GM21619 (cell line): ENCODE data around the gene MTX2.
A peak's percentile ranks its signal among the peaks of the same experiment; 100 is the strongest.

ENCODE experiments used
- ATAC-seq: cut with Tn5 transposase; IDR thresholded peaks from one replicate; pipeline ENCODE4 v1.9.1; 2021; ENCODE audit not compliant: unreplicated experiment

Gene MTX2

DNA sequence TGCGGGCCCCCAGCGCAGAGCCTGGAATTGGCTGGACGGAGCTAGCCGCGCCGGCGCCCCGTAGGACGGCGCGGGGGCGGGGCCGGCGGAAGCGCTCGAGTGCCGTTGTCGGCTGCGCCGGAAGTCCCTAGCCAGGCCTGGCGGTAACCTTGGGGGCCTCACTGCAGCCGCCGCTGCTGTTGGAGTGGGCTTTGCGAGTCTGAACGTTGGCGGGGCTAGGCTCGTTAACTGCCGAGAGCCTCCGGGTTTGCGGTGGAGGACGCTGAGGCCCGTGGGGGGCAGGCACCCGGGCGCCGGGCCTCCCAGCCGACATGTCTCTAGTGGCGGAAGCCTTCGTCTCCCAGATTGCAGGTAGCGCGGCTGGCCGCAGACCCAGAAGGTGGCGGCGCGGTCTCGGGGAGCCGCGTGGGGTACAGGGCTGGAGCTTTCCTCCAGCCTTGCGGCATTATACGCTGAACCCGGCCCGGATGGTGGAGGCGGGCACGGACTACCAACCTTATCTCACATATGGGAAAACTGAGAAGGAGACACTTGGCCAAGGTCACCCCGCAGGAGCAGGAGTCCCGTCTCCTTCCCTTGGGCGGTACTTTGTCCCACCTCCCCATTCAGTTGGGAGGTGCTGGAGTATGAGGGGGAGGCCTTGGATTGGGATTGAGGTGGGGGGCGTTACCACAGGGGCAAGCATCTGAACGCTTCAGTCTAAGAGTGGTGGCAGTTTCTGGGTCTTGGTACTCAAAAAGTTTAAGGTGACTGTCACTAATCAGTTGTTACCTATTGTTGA is at the start of gene MTX2:
MTX2 (plus strand) TSS at position 124 of the 781 bp plus-strand sequence; CDS start at position 312, 188 bp downstream.
- peak; percentile 98 for ATAC-seq

DNA sequence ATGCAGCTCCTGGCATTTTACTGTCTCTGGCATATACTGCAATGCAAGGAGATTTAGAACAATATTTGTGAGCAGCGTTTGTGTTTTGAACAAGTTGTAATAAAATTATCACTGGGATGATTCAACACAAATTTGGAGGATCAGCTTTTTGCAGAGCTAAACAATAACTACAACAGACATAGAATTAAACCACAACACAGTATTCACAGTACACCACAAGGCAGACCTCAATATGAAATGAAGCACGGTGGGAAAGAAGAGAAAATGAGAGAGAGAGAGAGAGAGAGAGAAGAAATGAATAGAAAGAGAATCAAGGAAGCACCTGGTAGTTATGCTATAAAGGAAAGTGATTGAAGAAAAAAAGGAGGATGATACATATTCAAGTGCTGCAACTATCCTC is 41.4 kb upstream of the MTX2 start:
- no peak for ATAC-seq

DNA sequence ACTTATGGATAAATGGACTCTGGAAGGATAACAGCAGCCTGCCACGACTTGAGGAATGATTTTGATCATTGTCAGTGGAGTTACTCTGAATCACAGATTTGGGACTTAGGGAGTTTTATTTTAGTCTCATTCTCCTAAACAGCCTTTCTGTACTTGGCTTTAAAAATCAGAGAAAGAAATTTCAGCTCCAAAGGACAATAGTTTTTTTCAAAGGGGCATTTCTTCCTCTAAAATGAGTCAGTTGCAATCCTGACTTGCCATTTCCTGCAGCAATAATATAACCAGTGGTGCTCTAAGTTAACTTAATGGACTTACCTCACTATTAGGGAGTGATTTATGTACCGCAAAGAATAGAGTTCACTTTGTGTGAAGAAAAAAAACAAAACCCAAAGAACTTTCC is 35.1 kb upstream of the MTX2 start:
- ATAC-seq: no peak

DNA sequence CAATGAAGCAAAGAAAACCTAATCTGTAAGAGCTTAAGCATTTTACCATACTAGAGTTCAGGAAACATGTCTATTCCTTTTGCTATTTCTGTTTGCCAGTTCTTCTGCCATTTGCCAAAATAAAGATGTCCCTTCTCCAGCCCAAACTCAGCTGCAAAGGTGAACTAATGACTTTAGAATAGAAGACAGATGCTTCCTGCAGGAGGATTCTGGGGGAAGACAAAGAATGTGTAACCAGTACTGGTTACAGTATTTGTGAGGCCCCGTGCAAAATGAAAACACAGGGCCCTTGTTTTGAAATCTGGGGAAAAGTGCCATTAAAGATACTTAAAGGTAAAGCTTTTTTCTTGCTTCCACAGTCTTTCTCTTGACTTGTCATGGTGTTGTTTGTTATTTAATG is 34.3 kb upstream of the MTX2 start:
- ATAC-seq: no peak

DNA sequence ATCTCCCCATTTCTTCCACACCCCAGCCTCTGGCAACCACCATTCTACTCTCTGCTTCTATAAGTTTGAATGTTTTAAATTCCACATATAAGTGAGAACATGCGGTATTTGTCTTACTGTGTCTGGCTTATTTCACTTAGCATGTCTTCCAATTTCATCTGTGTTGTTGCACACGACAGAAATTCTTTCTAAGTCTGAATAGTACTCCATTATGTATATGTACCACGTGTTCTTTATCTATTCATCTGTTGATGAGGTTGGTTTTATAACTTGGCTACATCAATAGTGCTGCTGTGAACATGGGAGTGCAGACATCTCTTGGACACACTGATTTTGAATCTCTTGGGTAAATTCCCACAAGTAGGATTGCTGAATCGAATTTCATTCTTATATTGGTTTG is 31.8 kb upstream of the MTX2 start:
- ATAC-seq: no peak

DNA sequence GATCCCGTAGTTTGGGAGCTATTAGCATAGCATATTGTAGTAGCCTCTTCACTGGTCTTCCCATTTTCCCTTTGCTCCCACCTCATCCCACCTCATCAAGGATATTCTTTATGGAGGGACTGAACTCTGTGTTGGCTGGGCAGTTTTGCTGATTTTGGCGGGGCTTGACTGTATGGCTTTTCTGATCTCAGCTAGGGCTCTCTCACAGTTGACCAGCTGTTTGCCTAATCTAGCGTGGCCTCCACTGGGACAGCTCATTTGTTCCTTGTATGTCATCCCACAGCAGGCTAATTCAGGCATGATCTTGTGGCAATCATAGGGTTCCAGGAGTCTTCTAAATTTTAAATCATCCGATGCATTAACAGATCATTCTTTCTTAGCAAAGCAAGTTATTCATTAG is 30.2 kb upstream of the MTX2 start:
- no peak for ATAC-seq

DNA sequence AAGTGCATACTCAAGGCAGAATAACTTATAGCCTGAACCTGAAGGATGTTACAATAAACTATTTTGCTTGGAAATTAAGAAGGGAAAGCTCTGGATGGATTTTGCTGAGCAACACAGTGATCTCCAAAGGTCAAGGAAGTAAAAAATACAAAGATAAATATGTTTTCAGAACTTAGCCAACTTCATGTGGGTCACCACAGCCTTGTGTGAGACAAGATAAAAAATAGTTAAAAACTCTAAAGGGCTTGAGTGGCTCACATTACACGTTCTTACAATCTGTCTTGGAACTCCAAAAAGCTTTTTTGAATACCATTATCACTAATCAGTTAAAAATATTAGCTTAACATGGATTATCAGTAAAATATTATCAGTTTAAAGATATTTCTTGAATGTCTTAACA is 28.9 kb upstream of the MTX2 start:
- ATAC-seq: no peak

DNA sequence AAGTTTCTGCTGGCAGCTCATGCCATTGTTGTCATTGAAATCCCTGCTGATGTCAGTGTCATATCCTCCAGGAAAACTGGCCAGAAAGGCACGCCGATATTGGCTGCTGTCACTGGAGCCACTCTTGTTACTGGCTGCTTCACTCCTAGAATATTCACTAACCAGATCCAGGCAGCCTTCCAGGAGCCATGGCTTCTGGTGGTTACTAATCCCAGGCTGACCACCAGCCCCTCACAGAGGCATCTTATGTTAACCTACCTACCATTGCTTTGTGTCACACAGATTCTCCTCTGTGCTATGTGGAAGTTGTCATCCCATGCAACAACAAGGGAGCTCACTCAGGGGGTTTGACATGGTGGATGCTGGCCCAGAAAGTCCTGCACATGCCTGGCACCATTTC is 27.0 kb upstream of the MTX2 start:
- no peak for ATAC-seq

DNA sequence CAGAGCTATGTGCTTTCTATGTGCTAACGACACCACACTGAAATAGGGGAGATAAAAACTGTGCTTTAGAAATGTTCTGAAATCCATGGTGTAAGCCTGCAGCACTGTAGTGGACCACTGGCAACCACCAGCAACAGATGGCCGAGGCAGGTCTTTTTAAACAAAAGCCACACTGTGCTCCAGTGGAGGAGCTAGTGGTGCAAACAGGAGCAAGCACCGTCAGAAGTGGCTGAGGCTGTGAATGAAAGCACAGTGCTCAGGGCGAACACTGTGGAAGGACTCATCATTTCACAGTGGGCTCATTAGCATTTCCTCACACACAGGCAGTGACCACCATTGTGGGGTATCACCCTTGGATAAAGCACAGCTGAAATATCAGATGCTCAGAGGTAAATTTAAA is 22.9 kb upstream of the MTX2 start:
- ATAC-seq: no peak

DNA sequence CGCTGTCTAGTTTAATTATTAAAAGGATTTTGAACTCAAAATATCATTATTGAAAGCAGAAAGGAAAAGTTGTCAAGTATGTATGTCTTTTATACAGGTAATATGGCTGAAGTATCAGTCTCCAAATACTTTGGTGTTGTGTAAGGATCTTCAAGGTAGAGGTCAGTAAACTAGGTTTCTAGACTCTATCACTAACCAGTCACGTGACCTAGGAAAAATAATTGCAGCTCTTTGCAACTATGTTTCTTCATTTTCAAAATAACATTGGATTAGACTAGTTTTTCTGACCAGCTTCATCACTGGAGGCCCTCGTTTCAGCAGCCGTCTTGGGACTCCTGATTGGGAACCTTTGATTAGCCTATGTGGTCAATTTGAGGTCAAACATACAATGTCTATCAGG is 21.4 kb upstream of the MTX2 start:
- no peak for ATAC-seq

DNA sequence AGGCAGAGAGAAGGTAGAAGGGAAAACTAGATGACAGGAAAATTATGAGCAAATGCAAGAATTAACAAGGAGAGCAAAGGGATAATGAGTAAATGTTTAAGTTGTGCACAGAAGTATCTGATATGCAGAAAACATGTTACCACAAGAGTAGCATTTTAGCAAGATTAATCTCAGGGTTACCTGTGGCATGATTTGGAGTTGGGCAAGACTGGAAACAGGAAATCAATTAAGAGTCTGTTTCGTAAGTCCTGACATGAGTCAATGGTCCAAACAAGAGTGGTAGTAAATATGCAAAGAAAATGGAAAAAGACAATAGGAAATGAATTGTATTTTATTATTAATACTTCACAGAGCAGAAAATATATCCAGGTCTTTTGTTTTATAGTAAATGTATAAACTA is 17.3 kb upstream of the MTX2 start:
- no peak for ATAC-seq

DNA sequence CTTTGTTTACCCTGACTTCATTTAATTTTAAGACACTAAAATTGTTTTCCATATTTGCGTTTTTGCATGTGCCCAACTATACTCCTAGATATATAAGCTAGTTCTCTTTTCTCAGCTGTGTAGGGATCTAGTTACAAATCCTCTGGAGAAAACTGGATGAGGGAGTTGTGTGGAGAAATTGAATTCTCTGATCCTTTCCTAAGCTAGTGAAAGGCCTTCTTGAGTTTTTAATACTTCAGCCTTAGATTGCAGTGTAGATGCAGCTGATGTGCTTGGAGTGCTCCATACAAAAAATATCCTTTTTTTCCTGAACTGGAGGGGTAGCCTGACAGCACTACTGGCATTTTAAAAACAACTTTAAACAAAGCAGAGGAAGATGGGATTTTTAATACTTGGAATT is 8.6 kb upstream of the MTX2 start:
- ATAC-seq: no peak

DNA sequence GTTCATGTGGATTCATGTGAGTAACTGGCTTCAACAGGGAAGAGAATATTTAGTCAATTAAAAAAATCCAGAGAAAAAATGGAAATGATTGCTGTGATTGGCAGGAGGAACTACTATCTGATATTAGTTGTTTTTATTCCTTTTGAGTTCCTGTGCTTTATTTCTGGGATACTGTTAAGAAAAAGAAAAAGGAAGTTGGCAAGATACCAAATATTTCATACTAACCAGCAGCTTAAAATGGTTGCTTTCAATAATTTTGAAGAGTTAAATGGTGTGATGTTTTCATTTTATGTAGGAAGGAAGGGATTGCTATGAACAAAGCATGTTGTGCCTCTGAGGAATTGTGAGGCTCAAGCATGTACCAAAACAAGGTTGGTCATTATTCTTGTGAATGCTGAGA is 8.1 kb upstream of the MTX2 start:
- no peak for ATAC-seq

DNA sequence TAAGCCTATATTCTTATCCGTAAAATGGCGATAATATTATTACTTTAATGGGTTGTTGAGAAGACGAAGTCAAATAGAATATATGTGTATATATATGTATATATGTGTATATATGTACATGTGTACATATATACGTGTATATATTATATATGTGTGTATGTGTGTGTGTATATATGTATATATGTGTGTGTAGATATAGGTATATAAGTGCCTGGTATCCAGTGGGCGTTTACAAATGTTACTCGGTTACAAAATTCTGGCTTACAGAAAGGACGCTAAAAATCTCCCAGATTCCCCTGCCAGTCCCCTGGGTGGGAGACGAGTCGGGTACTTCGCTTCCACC is 295 bp upstream of the MTX2 start:
- ATAC-seq: no peak

DNA sequence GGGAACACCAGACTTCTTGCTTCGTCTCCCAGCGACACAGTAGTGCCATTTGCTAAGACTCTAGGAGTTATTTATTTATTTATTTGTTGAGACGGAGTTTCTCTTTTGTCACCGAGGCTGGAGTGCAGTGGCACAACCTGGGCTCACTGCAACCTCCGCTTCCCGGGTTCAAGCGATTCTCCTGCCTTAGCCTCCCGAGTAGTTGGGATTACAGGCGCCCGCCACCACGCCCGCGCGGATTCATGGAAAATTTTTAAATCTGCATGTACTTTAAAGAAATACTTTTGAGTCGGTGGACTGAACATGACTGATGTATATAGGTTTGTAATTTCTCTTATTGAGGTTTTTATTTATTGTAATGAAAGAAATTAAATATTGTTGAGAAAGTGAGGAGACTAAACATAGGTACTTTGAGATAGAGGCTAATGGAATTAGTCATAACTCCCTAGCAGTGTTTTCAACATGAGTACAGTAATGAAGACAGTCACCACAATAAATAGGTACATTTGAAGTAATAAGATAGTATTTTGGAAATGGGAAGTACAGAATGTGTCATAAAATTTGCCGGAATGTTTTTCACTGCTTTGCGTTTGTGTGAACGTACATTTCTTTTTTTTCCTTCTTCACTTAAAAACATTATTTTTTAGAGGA is 983 bp downstream of the MTX2 start:
- ATAC-seq: no peak

DNA sequence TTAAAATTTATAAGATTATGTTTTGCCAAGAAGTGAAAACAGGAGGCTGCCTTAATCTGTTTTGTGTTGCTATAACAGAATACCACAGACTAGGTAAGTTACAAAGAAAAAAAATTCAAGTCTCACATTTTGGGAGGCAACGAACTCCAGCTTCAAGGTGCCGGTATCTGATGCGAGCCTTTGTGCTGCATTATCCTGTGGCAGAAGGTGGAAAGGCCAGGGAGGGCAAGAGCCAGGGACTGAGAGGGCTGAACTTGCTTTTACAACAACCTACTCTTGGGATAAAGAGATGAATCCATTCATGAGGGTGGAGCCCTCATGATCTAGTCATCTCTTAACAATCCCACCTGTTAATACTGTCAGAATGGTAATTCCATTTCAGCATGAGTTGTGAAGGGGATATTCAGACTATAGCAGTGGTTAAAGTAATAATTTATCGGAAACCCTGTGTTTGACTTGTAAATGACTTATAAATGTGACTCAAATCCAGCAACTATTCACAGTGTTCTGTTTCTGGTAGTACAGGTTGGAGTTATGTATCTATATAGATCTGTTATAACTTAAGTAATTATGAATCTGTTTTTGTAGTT is 3.7 kb downstream of the MTX2 start:
- no peak for ATAC-seq

DNA sequence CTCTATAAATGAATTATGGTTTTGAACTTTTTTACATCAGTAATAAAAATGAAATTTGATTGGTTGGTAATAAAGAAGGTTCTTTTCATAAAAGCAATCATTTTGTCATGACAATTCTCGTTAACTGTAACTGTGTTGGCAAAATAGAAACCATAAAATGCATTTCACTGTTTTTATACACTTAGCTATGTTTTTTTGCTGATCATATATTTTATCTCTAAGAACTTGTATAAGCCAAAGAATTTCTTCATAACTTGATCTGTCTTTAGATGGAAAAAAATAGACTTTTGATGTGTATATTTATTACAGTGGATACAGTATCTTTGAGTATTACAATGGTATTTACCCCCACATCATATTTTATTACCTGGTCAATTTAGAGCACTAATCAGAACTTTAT is 9.7 kb downstream of the MTX2 start:
- ATAC-seq: no peak

DNA sequence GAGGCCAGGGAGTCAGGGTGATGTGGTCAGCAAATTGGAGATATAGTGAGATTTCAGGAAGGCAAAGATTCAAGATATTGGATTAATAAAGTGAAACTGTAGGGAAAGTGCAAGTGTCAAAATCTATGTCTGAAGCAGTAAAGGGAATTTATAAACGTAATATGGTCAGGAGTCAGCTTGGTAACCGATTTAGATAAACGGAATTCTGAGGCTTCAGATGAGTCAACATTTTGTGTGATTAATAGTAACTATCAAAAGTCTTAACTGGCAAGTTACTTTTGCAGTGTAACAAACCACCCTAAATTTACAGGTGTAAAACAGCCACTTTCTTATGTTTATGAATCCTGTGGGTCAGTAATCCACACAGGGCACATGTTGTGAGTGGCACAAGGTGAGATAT is 10.9 kb downstream of the MTX2 start:
- no peak for ATAC-seq

DNA sequence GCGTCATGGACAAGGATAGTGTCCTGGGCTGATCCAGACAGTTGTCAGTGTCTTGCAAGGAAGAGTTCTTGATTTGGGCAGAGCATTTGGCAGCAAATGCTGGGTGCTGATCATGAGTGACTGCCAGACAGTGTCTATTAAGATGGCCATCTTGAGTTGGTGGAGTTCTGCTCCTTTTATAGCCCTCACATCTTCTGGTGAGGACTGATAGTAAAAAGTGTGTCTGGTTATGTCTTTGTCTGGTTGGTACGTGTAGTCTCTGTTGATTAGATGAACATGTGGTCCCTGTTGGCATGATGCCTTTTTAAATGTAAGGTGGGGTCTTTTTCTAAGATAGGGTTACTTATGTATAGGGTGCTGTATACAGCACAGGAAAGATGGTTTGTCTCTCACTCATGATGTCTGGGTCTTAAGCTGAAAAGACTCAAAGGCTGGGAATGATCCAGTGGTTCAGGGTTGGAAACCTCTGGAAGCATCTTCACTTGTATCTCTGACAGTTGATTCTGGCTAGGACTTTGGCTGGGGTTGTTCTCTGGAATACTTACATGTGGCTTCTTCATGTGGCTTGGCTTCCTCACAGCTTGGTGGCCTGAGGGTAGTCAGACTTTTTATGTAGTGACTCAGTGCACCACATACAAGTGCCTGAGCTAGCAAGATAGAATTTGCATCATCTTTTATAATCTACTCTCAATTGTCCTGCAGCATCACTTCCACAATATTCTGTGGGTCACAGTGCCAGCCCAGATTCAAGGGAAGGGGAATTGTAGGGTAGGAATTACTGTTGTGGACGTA is 11.8 kb downstream of the MTX2 start:
- no peak for ATAC-seq

DNA sequence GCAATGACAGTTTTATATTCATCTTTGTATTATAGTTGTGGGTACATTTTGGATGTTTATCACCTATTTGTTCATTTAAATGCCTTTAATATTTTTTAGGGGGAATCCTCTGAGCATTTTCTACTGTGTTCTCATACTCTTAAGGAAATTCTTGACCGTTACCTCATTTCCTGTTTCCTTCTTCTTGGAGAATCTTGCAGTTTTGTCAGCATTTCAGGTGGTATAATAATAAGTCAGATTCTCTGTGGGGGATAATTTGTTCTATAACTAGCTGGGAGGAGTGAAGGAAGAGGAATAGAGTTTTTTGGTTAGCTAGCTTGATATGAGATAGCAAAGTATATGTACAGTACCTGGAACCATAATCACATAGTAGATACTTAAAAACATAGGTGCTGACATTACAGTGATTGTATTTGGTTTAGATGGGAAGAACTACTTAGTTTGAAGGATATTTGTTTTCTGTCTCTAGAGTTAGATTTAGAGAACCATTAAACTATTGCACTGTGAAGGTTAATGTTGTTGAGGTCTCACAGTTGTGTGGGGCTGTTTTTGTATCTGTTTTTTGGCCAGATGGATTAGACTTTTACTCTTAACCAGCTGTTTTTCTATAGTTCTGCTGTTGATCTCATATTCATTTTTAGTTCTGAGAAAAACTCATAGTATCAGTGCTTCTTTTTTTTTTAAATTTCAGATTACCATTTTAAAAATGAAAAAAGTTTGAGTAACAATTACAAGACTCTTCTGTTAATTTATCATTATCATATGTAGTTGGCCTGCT is 14.2 kb downstream of the MTX2 start:
- ATAC-seq: no peak

DNA sequence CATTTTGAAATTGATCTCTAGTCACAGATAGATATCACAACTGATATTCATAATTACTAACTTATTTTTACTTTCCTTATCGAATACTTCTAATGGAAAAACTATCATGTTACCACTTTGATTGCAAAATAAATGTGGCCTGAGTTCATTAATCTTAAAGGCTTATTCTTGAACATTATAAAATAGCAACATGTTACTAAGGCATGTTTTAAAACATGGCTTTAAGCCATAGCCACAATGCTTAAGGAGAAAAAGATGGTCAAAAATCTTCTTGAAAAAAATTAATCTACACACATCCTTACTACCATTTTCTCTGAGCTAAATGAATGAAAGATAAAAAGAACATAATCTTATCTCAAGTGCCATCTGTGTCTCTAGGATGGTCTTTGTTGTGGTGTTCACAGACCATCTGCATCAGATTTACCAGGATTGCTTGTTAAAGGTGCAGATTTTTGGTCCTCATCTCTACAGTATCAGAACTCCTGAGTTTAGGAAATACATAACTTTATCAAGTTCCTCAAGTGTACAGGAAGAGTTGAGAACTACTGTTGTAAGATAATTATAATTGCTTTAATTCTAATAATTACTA is 15.3 kb downstream of the MTX2 start:
- ATAC-seq: no peak
